K562 (cell line): ENCODE measurements around the gene KRTAP20-1. TPM values are rescaled to one million over a fixed set of nuclear protein-coding genes. Genes with fewer than 3 reads are reported as not detected.

Experiments
- ATAC-seq: fragments of 200-7000 bp; cut with Tn5 transposase; 3 replicates; pipeline ENCODE4 v1.9.1; 2020; ENCODE audit warnings: moderate library complexity
- BruUV-seq: library from RNA; stranded (reverse); fragments of 400-500 nt; replicated peaks from 2 replicates; lab custom pipeline; 2021; lab: Mats Ljungman, UMichigan
- CTCF ChIA-PET: fragments of 300-600 bp; formaldehyde crosslinking; extraction: SDS; loops from one replicate; lab custom pipeline; 2021; ENCODE audit warnings: low intra/inter-chr PET ratio; lab: Yijun Ruan, JAX
- POLR2A ChIA-PET: fragments of 300-600, 350-650 bp; sonication (Branson Sonifier 250); formaldehyde crosslinking; extraction: SDS; loops from one replicate; lab custom pipeline; 2021; ENCODE audit warnings: antibody characterized with exemption, inconsistent platforms; lab: Yijun Ruan, JAX
- DNase-seq, 4 experiments: peaks; one replicate each; pipeline versions ENCODE4 v3.0.0 to v3.0.0-alpha.2; 2011 to 2018; ENCODE audit warnings: low spot score in 3 of 4, mixed read lengths in 3 of 4; ENCODE audit errors: extremely low read depth in 1 of 4
- FAIRE-seq: peaks from 2 replicates; lab custom pipeline; 2011; peaks lifted over from hg19 to GRCh38; lab: Jason Lieb, UNC
- H2AFZ ChIP-seq: 2 replicates; pipeline ENCODE4 v1.6.0; 2011; ENCODE audit warnings: low read depth, low read length, control low read depth, inconsistent platforms
- H3K27ac ChIP-seq: fragments of 200-600 bp; 3 replicates; pipeline ENCODE4 v1.8.0; 2011; ENCODE audit warnings: low read depth, mild to moderate bottlenecking, control low read depth, inconsistent platforms, low read length, moderate library complexity, mixed read lengths; ENCODE audit errors: extremely low read depth
- H3K27me3 ChIP-seq, 2 experiments: fragments of 300-600 bp in 1 of 2; 2 replicates in 1 of 2; 3 replicates in 1 of 2; pipeline versions ENCODE4 v1.6.0 to v1.8.0; 2011; ENCODE audit warnings: inconsistent platforms in 2 of 2, low read length in 2 of 2, mild to moderate bottlenecking in 1 of 2, mixed read lengths in 1 of 2, moderate library complexity in 1 of 2; ENCODE audit not compliant: control insufficient read depth in 2 of 2, insufficient read depth in 2 of 2
- H3K36me3 ChIP-seq: fragments of 300-600 bp; 3 replicates; pipeline ENCODE4 v1.8.0; 2011; ENCODE audit warnings: mild to moderate bottlenecking, low read length, inconsistent platforms; ENCODE audit not compliant: control insufficient read depth, insufficient read depth
- H3K4me1 ChIP-seq, 2 experiments: fragments of 200-600 bp in 1 of 2; replicated peaks in 1 of 2; 2 replicates in 1 of 2; 3 replicates in 1 of 2; pipeline versions ENCODE4 v1.5.1 to v1.8.0; 2011; ENCODE audit warnings: inconsistent platforms in 2 of 2, low read length in 2 of 2, mild to moderate bottlenecking in 1 of 2, mixed read lengths in 1 of 2, moderate library complexity in 1 of 2; ENCODE audit not compliant: control insufficient read depth in 2 of 2, insufficient read depth in 2 of 2
- H3K4me2 ChIP-seq: 2 replicates; pipeline ENCODE4 v1.6.1; 2011; ENCODE audit warnings: low read length, control low read depth, inconsistent platforms, mixed read lengths; ENCODE audit not compliant: insufficient read depth
- H3K4me3 ChIP-seq: fragments of 200-600 bp; sonication (generic), shearing (Covaris generic); 2 replicates; pipeline ENCODE4 v1.5.1; 2016; ENCODE audit warnings: control low read depth, inconsistent platforms
- H3K79me2 ChIP-seq: fragments of 200-600 bp; 3 replicates; pipeline ENCODE4 v1.8.0; 2011; ENCODE audit warnings: low read length, inconsistent platforms; ENCODE audit not compliant: control insufficient read depth, insufficient read depth
- H3K9ac ChIP-seq, 2 experiments: 2 replicates each; pipeline versions ENCODE4 v1.6.0 to v1.6.1; 2011; ENCODE audit warnings: low read depth in 2 of 2, low read length in 2 of 2, control low read depth in 1 of 2, inconsistent platforms in 1 of 2, mild to moderate bottlenecking in 1 of 2, mixed read lengths in 1 of 2; ENCODE audit not compliant: insufficient read depth in 1 of 2
- H3K9me1 ChIP-seq: one replicate; pipeline ENCODE4 v1.6.0; 2011; ENCODE audit warnings: inconsistent platforms, mild to moderate bottlenecking, low read length, moderate library complexity; ENCODE audit not compliant: control insufficient read depth, insufficient read depth
- H3K9me3 ChIP-seq: replicated peaks from 2 replicates; pipeline ENCODE4 v1.5.1; 2011; ENCODE audit warnings: low read depth, low read length, inconsistent platforms; ENCODE audit not compliant: control insufficient read depth, insufficient read depth
- H4K20me1 ChIP-seq: replicated peaks from 2 replicates; pipeline ENCODE4 v1.6.1; 2011; ENCODE audit warnings: low read length, inconsistent platforms, mixed read lengths; ENCODE audit not compliant: control insufficient read depth, insufficient read depth
- ATF7 ChIP-seq: fragments of 450-650 bp; IDR thresholded peaks from 2 replicates; pipeline ENCODE4 v1.7.1; 2014; ENCODE audit warnings: mild to moderate bottlenecking, moderate library complexity
- CBX5 ChIP-seq: IDR thresholded peaks from 2 replicates; pipeline ENCODE4 v1.6.1; 2014; ENCODE audit warnings: low read depth, borderline replicate concordance
- CCNT2 ChIP-seq: IDR thresholded peaks from 2 replicates; pipeline ENCODE4 v1.6.1; 2011; ENCODE audit warnings: borderline replicate concordance, low read depth, mild to moderate bottlenecking, moderate library complexity, mixed read lengths, low read length; ENCODE audit not compliant: insufficient read length; ENCODE audit errors: extremely low read depth
- CTBP1 ChIP-seq: fragments of 450-650 bp; IDR thresholded peaks from 2 replicates; pipeline ENCODE4 v1.6.1; 2016; ENCODE audit warnings: borderline replicate concordance
- CXXC5 ChIP-seq: fragments of 250-450 bp; sonication (Bioruptor Pico); IDR thresholded peaks from 2 replicates; pipeline ENCODE4 v1.8.0; 2022; ENCODE audit warnings: inconsistent platforms, mild to moderate bottlenecking, moderate library complexity
- GATAD2A ChIP-seq: fragments of 450-650 bp; IDR thresholded peaks from 2 replicates; pipeline ENCODE4 v1.6.1; 2017
- GTF2E2 ChIP-seq: fragments of 200-800 bp; sonication (Bioruptor generic); IDR thresholded peaks from 2 replicates; pipeline ENCODE4 v1.6.1; 2016; ENCODE audit warnings: missing genetic modification characterization, missing compliant biosample characterization
- HDAC2 ChIP-seq: fragments of 450-650 bp; IDR thresholded peaks from 2 replicates; pipeline ENCODE4 v1.6.1; 2016; ENCODE audit warnings: mild to moderate bottlenecking
- HOXB6 ChIP-seq: fragments of 250-450 bp; sonication (Bioruptor Pico); IDR thresholded peaks from 2 replicates; pipeline ENCODE4 v1.5.1; 2022; ENCODE audit warnings: mild to moderate bottlenecking, borderline replicate concordance
- JUNB ChIP-seq: fragments of 450-650 bp; formaldehyde crosslinking; conservative IDR thresholded peaks from 2 replicates; pipeline ENCODE4 v1.4.0; 2020; ENCODE audit warnings: mild to moderate bottlenecking
- LEF1 ChIP-seq: fragments of 450-650 bp; IDR thresholded peaks from 2 replicates; pipeline ENCODE4 v1.6.1; 2016; ENCODE audit warnings: mild to moderate bottlenecking
- NEUROD1 ChIP-seq: fragments of 150-350 bp; IDR thresholded peaks from 2 replicates; pipeline ENCODE4 v1.6.1; 2014; ENCODE audit warnings: borderline replicate concordance, low read length, low read depth; ENCODE audit not compliant: partially characterized antibody
- PML ChIP-seq: IDR thresholded peaks from 2 replicates; pipeline ENCODE4 v1.6.1; 2012; ENCODE audit warnings: low read length, inconsistent platforms
- POLR3G ChIP-seq: IDR thresholded peaks from 2 replicates; pipeline ENCODE4 v1.6.1; 2011; ENCODE audit not compliant: insufficient read length, insufficient replicate concordance; ENCODE audit errors: extremely low read depth
- PRMT5 ChIP-seq: sonication (generic); formaldehyde crosslinking; IDR thresholded peaks from 2 replicates; pipeline ENCODE4 v1.5.0; 2020; ENCODE audit warnings: missing genetic modification reagents
- SETDB1 ChIP-seq: IDR thresholded peaks from one replicate; pipeline ENCODE4 v1.6.1; 2012; ENCODE audit warnings: low read length, control low read depth, inconsistent platforms
- SMARCB1 ChIP-seq: IDR thresholded peaks from 2 replicates; pipeline ENCODE4 v1.6.1; 2011; ENCODE audit warnings: improper control_type of control experiment, low read depth; ENCODE audit not compliant: insufficient read length
- TCF7L2 ChIP-seq: fragments of 150-350 bp; IDR thresholded peaks from 2 replicates; pipeline ENCODE4 v1.6.1; 2016; ENCODE audit warnings: low read depth, mild to moderate bottlenecking, low read length, moderate library complexity
- ZNF436 ChIP-seq: fragments of 250-450, 450-650 bp; sonication (Bioruptor Pico); formaldehyde crosslinking; IDR thresholded peaks from 2 replicates; pipeline ENCODE4 v1.7.0; 2020; ENCODE audit warnings: mild to moderate bottlenecking
- ZNF561 ChIP-seq: fragments of 450-650 bp; formaldehyde crosslinking; conservative IDR thresholded peaks from 2 replicates; pipeline ENCODE4 v1.4.0; 2020; ENCODE audit warnings: mild to moderate bottlenecking, moderate library complexity
- ZNF785 ChIP-seq: fragments of 250-450 bp; sonication (Bioruptor Pico); IDR thresholded peaks from 2 replicates; pipeline ENCODE4 v1.4.0; 2020; ENCODE audit warnings: mild to moderate bottlenecking
- WGBS: fragments of 100-300 bp; shearing (Covaris generic); methylation state at CpG from one replicate; pipeline ENCODE4 v1.1.6; 2016; ENCODE audit warnings: low coverage, mixed read lengths; ENCODE audit not compliant: insufficient coverage; ENCODE audit errors: missing lambda C conversion rate; 5-methylcytosine and 5-hydroxymethylcytosine counted together
- in situ Hi-C: fragments of 300-500 bp; cut with MboI; formaldehyde crosslinking; loops from 4 replicates; pipeline ENCODE4 v1.15.0; 2018; ENCODE audit warnings: inconsistent platforms, mixed read lengths
- intact Hi-C: fragments of 100-400 bp; cut with micrococcal nuclease; formaldehyde crosslinking; loops from 2 replicates; pipeline ENCODE4 v1.14.2; 2022
- polyA plus RNA-seq, 8 experiments: library from polyadenylated mRNA; depleted of rRNA in 4 of 8; stranded (reverse) in 5 of 8; unstranded in 3 of 8; fragments of >200 nt; fragmentation: Nextera tagmentation in 2 of 8; fragmentation: Illumina TruSeq in 1 of 8; extraction: Ambion mirVana in 2 of 8; extraction: Trizol in 1 of 8; gene quantifications; 2 replicates each; pipeline versions ENCODE4 v1.2.1 to v1.2.3, GENCODE V29; 2011 to 2014; ENCODE audit warnings: inconsistent platforms in 1 of 8, missing spikeins in 1 of 8
- total RNA-seq, 7 experiments: library from RNA; depleted of rRNA in 6 of 7; stranded (reverse); fragments of >200 nt in 6 of 7; fragmentation: Illumina TruSeq in 2 of 7; extraction: Trizol in 2 of 7; gene quantifications; 2 replicates each; pipeline versions ENCODE4 v1.2.1 to v1.2.3, GENCODE V29; 2011 to 2021; ENCODE audit warnings: low replicate concordance in 1 of 7
- TF ChIP-seq, protein P1 (sequence below): fragments of 450-650 bp; formaldehyde crosslinking; IDR thresholded peaks from 2 replicates; pipeline ENCODE4 v1.4.0; 2020; ENCODE audit warnings: mild to moderate bottlenecking, mixed read lengths
- TF ChIP-seq, protein P2 (sequence below): sonication (generic); formaldehyde crosslinking; IDR thresholded peaks from 2 replicates; pipeline ENCODE4 v1.8.0; 2022; ENCODE audit warnings: missing genetic modification reagents, mild to moderate bottlenecking, moderate library complexity, borderline replicate concordance

The KRTAP20-1 gene
- total and polyA plus RNA-seq, 9 of the 15 experiments (the other 6 are each of a cell fraction or from before 2014, with no cell fraction given), result not detected

DNA sequence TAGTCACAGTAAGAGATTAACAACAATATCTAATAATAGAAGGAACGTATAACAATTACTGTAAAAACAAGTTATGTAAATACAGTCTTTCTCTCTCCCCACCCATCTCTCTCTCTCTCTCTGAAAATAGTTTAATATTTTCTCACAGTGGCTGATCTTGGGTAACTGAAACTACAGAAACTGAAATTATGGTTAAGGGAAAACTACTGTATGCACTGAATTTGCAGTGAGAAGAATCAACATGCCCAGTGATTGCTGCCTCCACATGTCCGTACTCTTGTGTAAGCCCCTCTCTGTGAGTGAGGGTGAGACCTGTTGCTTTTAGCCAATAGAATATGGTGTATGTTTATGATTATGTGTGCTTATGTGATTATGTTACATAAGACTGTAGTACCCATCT is 4.1 kb upstream of the KRTAP20-1 start (continued):
- TF ChIP-seq, protein P1, sequence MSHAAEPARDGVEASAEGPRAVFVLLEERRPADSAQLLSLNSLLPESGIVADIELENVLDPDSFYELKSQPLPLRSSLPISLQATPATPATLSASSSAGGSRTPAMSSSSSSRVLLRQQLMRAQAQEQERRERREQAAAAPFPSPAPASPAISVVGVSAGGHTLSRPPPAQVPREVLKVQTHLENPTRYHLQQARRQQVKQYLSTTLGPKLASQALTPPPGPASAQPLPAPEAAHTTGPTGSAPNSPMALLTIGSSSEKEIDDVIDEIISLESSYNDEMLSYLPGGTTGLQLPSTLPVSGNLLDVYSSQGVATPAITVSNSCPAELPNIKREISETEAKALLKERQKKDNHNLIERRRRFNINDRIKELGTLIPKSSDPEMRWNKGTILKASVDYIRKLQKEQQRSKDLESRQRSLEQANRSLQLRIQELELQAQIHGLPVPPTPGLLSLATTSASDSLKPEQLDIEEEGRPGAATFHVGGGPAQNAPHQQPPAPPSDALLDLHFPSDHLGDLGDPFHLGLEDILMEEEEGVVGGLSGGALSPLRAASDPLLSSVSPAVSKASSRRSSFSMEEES (CRISPR knock-in tag), result no peak
- TF ChIP-seq ZNF561 (CRISPR knock-in tag) (no peak), PRMT5 (CRISPR knock-in tag) (no peak)

DNA sequence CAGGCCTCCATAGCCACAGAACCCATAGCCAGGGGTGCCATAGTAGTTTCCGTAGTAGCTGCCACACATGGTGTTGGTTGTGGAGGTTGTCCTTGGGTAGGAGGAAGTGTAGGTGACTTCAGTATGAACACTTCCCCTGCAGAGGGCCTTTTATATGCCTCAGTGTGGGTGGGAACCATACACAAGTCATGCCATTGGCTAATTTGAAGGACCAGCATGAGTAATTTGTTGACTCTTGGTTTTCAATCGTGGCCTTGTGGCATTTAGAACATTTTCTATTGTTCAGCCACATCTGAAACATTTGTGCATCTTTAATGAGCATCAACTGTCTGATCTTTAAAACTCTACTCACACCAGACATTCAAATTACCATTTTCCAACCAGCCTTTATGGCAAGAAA is 2.4 kb upstream of the KRTAP20-1 start, which contains the start of gene KRTAP6-1:
Gene KRTAP6-1, minus strand, starts transcription at position 95 of the 400 bp plus-strand sequence. Its CDS starts 26 bp downstream, at position 69.
- Histone ChIP-seq H3K9ac (no peak within 1 kb of the TSS), H3K4me3 (no peak within 1 kb of the TSS), H3K9me1 (no peaks in the 10 kb centered on the region), H2AFZ (no peak within 1 kb of the TSS), H3K27ac (no peak within 1 kb of the TSS), H3K4me1 (no peaks in the 10 kb centered on the region), H3K27me3 (no peaks in the 10 kb centered on the region), H3K79me2 (no peaks in the 10 kb centered on the region), H4K20me1 (no peaks in the 10 kb centered on the region), H3K4me2 (no peak within 1 kb of the TSS), H3K36me3 (no peaks in the 10 kb centered on the region), H3K9me3 (peaks cover 5% of the 10 kb centered on the region; the same call in 1 of the 2 replicates)
- CTCF ChIA-PET, result no interaction called here
- 10% methylated on average over 2 of the region's 2 CpGs for WGBS
- FAIRE-seq (no peak), ATAC-seq (no peak), DNase-seq (no peak)
- TF ChIP-seq POLR3G, result no peak
- TF ChIP-seq, protein P2, sequence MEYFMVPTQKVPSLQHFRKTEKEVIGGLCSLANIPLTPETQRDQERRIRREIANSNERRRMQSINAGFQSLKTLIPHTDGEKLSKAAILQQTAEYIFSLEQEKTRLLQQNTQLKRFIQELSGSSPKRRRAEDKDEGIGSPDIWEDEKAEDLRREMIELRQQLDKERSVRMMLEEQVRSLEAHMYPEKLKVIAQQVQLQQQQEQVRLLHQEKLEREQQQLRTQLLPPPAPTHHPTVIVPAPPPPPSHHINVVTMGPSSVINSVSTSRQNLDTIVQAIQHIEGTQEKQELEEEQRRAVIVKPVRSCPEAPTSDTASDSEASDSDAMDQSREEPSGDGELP (CRISPR knock-in tag), result no peak
- no peak for TF ChIP-seq CCNT2
- no peak for TF ChIP-seq GTF2E2 (tag)
- no peak for TF ChIP-seq HOXB6 (CRISPR knock-in tag)
- TF ChIP-seq CXXC5 (CRISPR knock-in tag), result no peak
- TF ChIP-seq ATF7, result no peak
- TF ChIP-seq NEUROD1, result no peak
- no peak for TF ChIP-seq JUNB (CRISPR knock-in tag)
- no peak for TF ChIP-seq LEF1
- no peak for TF ChIP-seq HDAC2
- TF ChIP-seq PML, result no peak
- TF ChIP-seq CTBP1, result no peak
- no peak for TF ChIP-seq ZNF785 (CRISPR knock-in tag)
- no peak for TF ChIP-seq ZNF436
- TF ChIP-seq TCF7L2, result no peak
- no peak for TF ChIP-seq SMARCB1
- no peak for TF ChIP-seq GATAD2A
- TF ChIP-seq CBX5, result no peak
- no peak for TF ChIP-seq SETDB1
- in situ Hi-C loops (no loop called here), intact Hi-C loops (no loop called here)
- BruUV-seq, result no TSS peak
- POLR2A ChIA-PET, result no interaction called here
